ENCODE measurements around the gene GOLIM4.
A peak's percentile ranks its signal among the peaks of the same experiment; 100 is the strongest.

GOLIM4 gene

GRCh38 chr3:168090306-168091085 is 5.2 kb downstream of the GOLIM4 start:
- Histone ChIP-seq H3K36me3 (ENCODE audit: control insufficient read depth, insufficient read depth, low read length) (no peaks in the 10 kb centered on the region), H3K27me3 (replicated peaks; ENCODE audit: control insufficient read depth, insufficient read depth, low read length) (no peaks in the 10 kb centered on the region)

GRCh38 chr3:168089179-168089771 is 6.4 kb downstream of the GOLIM4 start:
- no peaks in the 10 kb centered on the region for H3K27me3 ChIP-seq (replicated peaks; ENCODE audit: control insufficient read depth, insufficient read depth, low read length)
- no peak for TF ChIP-seq CTCF (IDR thresholded peaks at IDR 0.05; ENCODE audit: insufficient read depth, low read length, poor library complexity, severe bottlenecking)
- H3K4me3 ChIP-seq (replicated peaks; ENCODE audit: low read depth, low read length): no peak overlapping the region
- no peaks in the 10 kb centered on the region for H3K36me3 ChIP-seq (ENCODE audit: control insufficient read depth, insufficient read depth, low read length)
- no peak for DNase-seq (ENCODE audit: extremely low read depth, insufficient read length)

More at GRCh38 chr3:168090306-168091085, 5.2 kb downstream of the GOLIM4 start:
- no peak for TF ChIP-seq CTCF (IDR thresholded peaks at IDR 0.05; ENCODE audit: insufficient read depth, low read length, poor library complexity, severe bottlenecking)
- DNase-seq (ENCODE audit: extremely low read depth, insufficient read length): no peak
- H3K4me3 ChIP-seq (replicated peaks; ENCODE audit: low read depth, low read length): no peak overlapping the region

GRCh38 chr3:168088106-168088720 is 7.5 kb downstream of the GOLIM4 start:
- peak; percentile 44 for DNase-seq (ENCODE audit: extremely low read depth, insufficient read length)
- TF ChIP-seq CTCF (IDR thresholded peaks at IDR 0.05; ENCODE audit: insufficient read depth, low read length, poor library complexity, severe bottlenecking): peak; percentile 52
- Histone ChIP-seq H3K36me3 (ENCODE audit: control insufficient read depth, insufficient read depth, low read length) (no peaks in the 10 kb centered on the region), H3K27me3 (replicated peaks; ENCODE audit: control insufficient read depth, insufficient read depth, low read length) (no peaks in the 10 kb centered on the region), H3K4me3 (replicated peaks; ENCODE audit: low read depth, low read length) (no peak overlapping the region; the same call in 1 of the 2 replicates)

GRCh38 chr3:168087539-168087938 is 8.2 kb downstream of the GOLIM4 start:
- no peak overlapping the region for H3K4me3 ChIP-seq (replicated peaks; ENCODE audit: low read depth, low read length)
- DNase-seq (ENCODE audit: extremely low read depth, insufficient read length): no peak
- no peaks in the 10 kb centered on the region for H3K36me3 ChIP-seq (ENCODE audit: control insufficient read depth, insufficient read depth, low read length)
- H3K27me3 ChIP-seq (replicated peaks; ENCODE audit: control insufficient read depth, insufficient read depth, low read length): no peaks in the 10 kb centered on the region
- no peak for TF ChIP-seq CTCF (IDR thresholded peaks at IDR 0.05; ENCODE audit: insufficient read depth, low read length, poor library complexity, severe bottlenecking)

- TF ChIP-seq CTCF (IDR thresholded peaks at IDR 0.05; ENCODE audit: insufficient read depth, low read length, poor library complexity, severe bottlenecking): no peak
- DNase-seq (ENCODE audit: extremely low read depth, insufficient read length): no peak
- H3K4me3 ChIP-seq (replicated peaks; ENCODE audit: low read depth, low read length): no peak overlapping the region
Measured at GRCh38 chr3:168086541-168087260, 9.0 kb downstream of the GOLIM4 start.

More at GRCh38 chr3:168086541-168087260, 9.0 kb downstream of the GOLIM4 start:
- H3K27me3 ChIP-seq (replicated peaks; ENCODE audit: control insufficient read depth, insufficient read depth, low read length): no peaks in the 10 kb centered on the region
- no peaks in the 10 kb centered on the region for H3K36me3 ChIP-seq (ENCODE audit: control insufficient read depth, insufficient read depth, low read length)

All from GM06990 (cell line).